Nephron progenitor cell (in vitro differentiated cells): Measurements from ENCODE around the gene BABAM2.

Experiments used
- DNase-seq: peaks from one replicate; pipeline ENCODE4 v3.0.0; 2021
- H3K27ac Mint-ChIP-seq: 2 replicates; pipeline ENCODE4 v1.8.0; 2021; ENCODE audit warnings: mild to moderate bottlenecking, moderate library complexity, mixed read lengths
- H3K27me3 Mint-ChIP-seq: 2 replicates; pipeline ENCODE4 v1.8.0; 2021; ENCODE audit warnings: mild to moderate bottlenecking, low read depth, mixed read lengths; ENCODE audit not compliant: poor library complexity
- H3K36me3 Mint-ChIP-seq: 2 replicates; pipeline ENCODE4 v1.8.0; 2021; ENCODE audit warnings: low read depth, mixed read lengths
- H3K4me1 Mint-ChIP-seq: 2 replicates; pipeline ENCODE4 v1.8.0; 2021; ENCODE audit warnings: mixed read lengths
- H3K4me3 Mint-ChIP-seq: 2 replicates; pipeline ENCODE4 v1.8.0; 2021; ENCODE audit warnings: mild to moderate bottlenecking, moderate library complexity, mixed read lengths
- H3K9me3 Mint-ChIP-seq: 2 replicates; pipeline ENCODE4 v1.8.0; 2021; ENCODE audit warnings: mild to moderate bottlenecking, moderate library complexity, mixed read lengths
- CTCF ChIP-seq: fragments of 200-600 bp; sonication (generic); IDR thresholded peaks from 2 replicates; pipeline ENCODE4 v1.5.0; 2021; ENCODE audit warnings: antibody characterized with exemption

The BABAM2 gene

GRCh38 chr2:28325567-28326468, 435.3 kb downstream of the BABAM2 start:
- Mint-ChIP-seq H3K27ac (no peak overlapping the region), H3K4me1 (peaks cover 36% of the 10 kb centered on the region), H3K27me3 (peaks cover 4% of the 10 kb centered on the region), H3K9me3 (peaks cover 6% of the 10 kb centered on the region), H3K4me3 (no peak overlapping the region), H3K36me3 (peaks cover 19% of the 10 kb centered on the region)
- TF ChIP-seq CTCF = no peak
- no peak for DNase-seq

DNA sequence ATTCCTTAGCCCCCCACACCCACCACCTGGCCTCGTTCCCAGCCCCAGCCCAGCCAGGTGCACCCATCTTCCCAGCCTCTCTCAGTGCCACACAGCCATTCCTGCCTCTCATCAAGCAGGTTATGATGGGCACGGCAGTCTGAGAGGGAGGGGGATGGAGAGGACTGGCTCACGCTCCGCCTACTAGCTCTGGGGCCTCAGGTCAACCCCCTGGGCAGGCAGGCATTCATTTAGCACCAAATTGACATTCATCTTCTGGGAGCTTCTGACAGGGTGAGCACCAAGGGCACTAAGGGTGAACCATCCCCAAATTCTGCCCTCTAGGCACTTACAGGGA, 435.9 kb downstream of the BABAM2 start:
- no peak for TF ChIP-seq CTCF
- Mint-ChIP-seq H3K27me3 (peaks cover 4% of the 10 kb centered on the region), H3K4me1 (peaks cover 36% of the 10 kb centered on the region), H3K9me3 (peaks cover 11% of the 10 kb centered on the region), H3K36me3 (peaks cover 25% of the 10 kb centered on the region), H3K27ac (peak overlapping the region; percentile 39), H3K4me3 (no peak overlapping the region)
- DNase-seq = no peak

- Mint-ChIP-seq H3K9me3 (peaks cover 12% of the 10 kb centered on the region), H3K27me3 (peaks cover 4% of the 10 kb centered on the region), H3K4me1 (peaks cover 36% of the 10 kb centered on the region), H3K36me3 (peaks cover 26% of the 10 kb centered on the region), H3K4me3 (no peak overlapping the region), H3K27ac (no peak overlapping the region)
- TF ChIP-seq CTCF = no peak
- DNase-seq = no peak
Measured at GRCh38 chr2:28326881-28327505, 436.5 kb downstream of the BABAM2 start.

GRCh38 chr2:28327581-28327955, 437.0 kb downstream of the BABAM2 start:
- Mint-ChIP-seq H3K27me3 (peaks cover 4% of the 10 kb centered on the region), H3K9me3 (peaks cover 12% of the 10 kb centered on the region), H3K36me3 (peaks cover 26% of the 10 kb centered on the region), H3K4me3 (no peak overlapping the region), H3K4me1 (peaks cover 36% of the 10 kb centered on the region), H3K27ac (no peak overlapping the region)
- no peak for DNase-seq
- TF ChIP-seq CTCF = no peak

GRCh38 chr2:28327956-28328922, 437.7 kb downstream of the BABAM2 start:
- Mint-ChIP-seq H3K36me3 (peaks cover 26% of the 10 kb centered on the region), H3K27ac (no peak overlapping the region), H3K4me1 (peaks cover 36% of the 10 kb centered on the region), H3K27me3 (peaks cover 3% of the 10 kb centered on the region), H3K9me3 (peaks cover 12% of the 10 kb centered on the region), H3K4me3 (no peak overlapping the region)
- TF ChIP-seq CTCF = no peak
- no peak for DNase-seq
